HCT116 (cell line): Measurements from ENCODE around the gene KRTAP11-1. TPM values are rescaled to one million over a fixed set of nuclear protein-coding genes. Genes with fewer than 3 reads are reported as not detected.

ENCODE experiments used
- ATAC-seq: fragments of 200-7000 bp; cut with Tn5 transposase; 2 replicates; pipeline ENCODE4 v1.9.1; 2020; ENCODE audit warnings: mild to moderate bottlenecking, moderate library complexity
- Bru-seq: library from RNA; stranded (reverse); fragments of 400-500 nt; gene quantifications from one replicate; lab custom pipeline; 2021; lab: Mats Ljungman, UMichigan
- BruChase-seq, 2 experiments: library from RNA; stranded (reverse); fragments of 400-500 nt; gene quantifications; one replicate each; lab custom pipeline; 2021; lab: Mats Ljungman, UMichigan
- BruUV-seq: library from RNA; stranded (reverse); fragments of 400-500 nt; replicated peaks from 2 replicates; lab custom pipeline; 2021; lab: Mats Ljungman, UMichigan
- CTCF ChIA-PET: fragments of 300-600 bp; sonication (Branson Sonifier 250); formaldehyde crosslinking; loops from one replicate; lab custom pipeline; 2021; ENCODE audit warnings: antibody characterized with exemption; lab: Charles Lee
- POLR2A ChIA-PET: fragments of 300-600, 350-600 bp; sonication (Branson Sonifier 250); formaldehyde crosslinking; loops from one replicate; lab custom pipeline; 2021; ENCODE audit warnings: antibody characterized with exemption; lab: Charles Lee
- RAD21 ChIA-PET, 2 experiments: fragments of 300-600 bp; sonication (Branson Sonifier 250); formaldehyde crosslinking; loops; one replicate each; lab custom pipeline; 2023; ENCODE audit warnings: low total read pairs in 2 of 2; ENCODE audit not compliant: uncharacterized antibody in 2 of 2, unreplicated experiment in 2 of 2, low non-redundant PET in 1 of 2; lab: Charles Lee
- DNase-seq: peaks from one replicate; pipeline ENCODE4 v3.0.0-alpha.2; 2010; ENCODE audit warnings: low read depth, low spot score
- H2AFZ ChIP-seq: fragments of 200-600 bp; shearing (Covaris generic), sonication (generic); 2 replicates; pipeline ENCODE4 v1.6.1; 2017; ENCODE audit warnings: low read depth, mixed run types, mixed read lengths, antibody characterized with exemption, low read length; ENCODE audit not compliant: poor library complexity, severe bottlenecking
- H3K27ac ChIP-seq: 2 replicates; pipeline ENCODE4 v1.5.1; 2012; ENCODE audit warnings: low read depth, low read length
- H3K27me3 ChIP-seq: fragments of 200-600 bp; sonication (generic); 2 replicates; pipeline ENCODE4 v1.6.1; 2016; ENCODE audit warnings: mixed run types, low read length, mixed read lengths; ENCODE audit not compliant: insufficient read depth
- H3K36me3 ChIP-seq, 2 experiments: fragments of 200-500 bp in 1 of 2; fragments of 200-600 bp in 1 of 2; sonication (Bioruptor generic) in 1 of 2; sonication (generic) in 1 of 2; 2 replicates each; pipeline versions ENCODE4 v1.5.1 to v1.6.1; 2014 to 2016; ENCODE audit warnings: low read length in 2 of 2, inconsistent platforms in 1 of 2, mixed read lengths in 1 of 2, mixed run types in 1 of 2; ENCODE audit not compliant: insufficient read depth in 2 of 2, control insufficient read depth in 1 of 2
- H3K4me1 ChIP-seq, 2 experiments: fragments of 200-600 bp in 1 of 2; sonication (generic) in 1 of 2; 2 replicates each; pipeline versions ENCODE4 v1.5.1 to v1.6.1; 2012 to 2017; ENCODE audit warnings: low read length in 2 of 2, inconsistent platforms in 1 of 2, mild to moderate bottlenecking in 1 of 2, mixed read lengths in 1 of 2, mixed run types in 1 of 2, moderate library complexity in 1 of 2; ENCODE audit not compliant: insufficient read depth in 2 of 2, control insufficient read depth in 1 of 2
- H3K4me2 ChIP-seq: fragments of 200-600 bp; sonication (generic); 2 replicates; pipeline ENCODE4 v1.6.1; 2017; ENCODE audit warnings: mixed run types, low read length, mixed read lengths
- H3K4me3 ChIP-seq, 2 experiments: fragments of 200-600 bp in 1 of 2; sonication (generic) in 1 of 2; replicated peaks in 1 of 2; 2 replicates each; pipeline ENCODE4 v1.5.1; 2011 to 2016; ENCODE audit warnings: low read length in 2 of 2, control low read depth in 1 of 2, low read depth in 1 of 2, mild to moderate bottlenecking in 1 of 2, mixed read lengths in 1 of 2, mixed run types in 1 of 2
- H3K79me2 ChIP-seq: fragments of 200-600 bp; sonication (generic); 2 replicates; pipeline ENCODE4 v1.6.1; 2017; ENCODE audit warnings: mild to moderate bottlenecking, mixed run types, low read length, moderate library complexity, mixed read lengths; ENCODE audit not compliant: insufficient read depth
- H3K9ac ChIP-seq: fragments of 200-600 bp; sonication (generic); 2 replicates; pipeline ENCODE4 v1.6.1; 2016; ENCODE audit warnings: low read length, mixed read lengths
- H3K9me2 ChIP-seq: fragments of 200-600 bp; sonication (generic), shearing (Covaris generic); 2 replicates; pipeline ENCODE4 v1.6.1; 2017; ENCODE audit warnings: mixed run types, mild to moderate bottlenecking, moderate library complexity; ENCODE audit not compliant: insufficient read depth
- H3K9me3 ChIP-seq, 2 experiments: fragments of 200-500 bp in 1 of 2; fragments of 200-600 bp in 1 of 2; sonication (Bioruptor generic) in 1 of 2; sonication (generic) in 1 of 2; 2 replicates each; pipeline ENCODE4 v1.6.1; 2014 to 2017; ENCODE audit warnings: low read length in 2 of 2, mixed read lengths in 2 of 2, inconsistent platforms in 1 of 2, low read depth in 1 of 2, mild to moderate bottlenecking in 1 of 2, mixed run types in 1 of 2, moderate library complexity in 1 of 2; ENCODE audit not compliant: control insufficient read depth in 1 of 2, insufficient read depth in 1 of 2
- H4K20me1 ChIP-seq: fragments of 200-600 bp; sonication (generic), shearing (Covaris generic); 2 replicates; pipeline ENCODE4 v1.6.1; 2017; ENCODE audit warnings: mixed run types, mild to moderate bottlenecking, moderate library complexity; ENCODE audit not compliant: insufficient read depth
- CBX3 ChIP-seq: IDR thresholded peaks from 2 replicates; pipeline ENCODE4 v1.6.1; 2012; ENCODE audit warnings: low read depth
- CEBPB ChIP-seq: IDR thresholded peaks from 2 replicates; pipeline ENCODE4 v1.6.1; 2012; ENCODE audit warnings: low read depth
- FOSL1 ChIP-seq: IDR thresholded peaks from 2 replicates; pipeline ENCODE4 v1.6.1; 2012; ENCODE audit warnings: low read depth
- MAX ChIP-seq: IDR thresholded peaks from 2 replicates; pipeline ENCODE4 v1.6.1; 2012
- POLR2A ChIP-seq: IDR thresholded peaks from 2 replicates; pipeline ENCODE4 v1.7.0; 2011; ENCODE audit warnings: borderline replicate concordance; ENCODE audit not compliant: insufficient read depth, insufficient read length; ENCODE audit errors: extremely low read depth
- POLR2AphosphoS5 ChIP-seq: IDR thresholded peaks from 2 replicates; pipeline ENCODE4 v1.6.1; 2011; ENCODE audit warnings: mild to moderate bottlenecking, low read depth, low read length, moderate library complexity
- SIN3A ChIP-seq: IDR thresholded peaks from 2 replicates; pipeline ENCODE4 v1.6.1; 2012; ENCODE audit warnings: low read depth
- TCF7L2 ChIP-seq: IDR thresholded peaks from 2 replicates; pipeline ENCODE4 v1.7.0; 2011; ENCODE audit warnings: borderline replicate concordance, inconsistent platforms; ENCODE audit not compliant: insufficient read depth, insufficient read length; ENCODE audit errors: extremely low read depth
- YY1 ChIP-seq: IDR thresholded peaks from 2 replicates; pipeline ENCODE4 v1.6.1; 2011; ENCODE audit warnings: low read length, low read depth, moderate library complexity, mild to moderate bottlenecking; ENCODE audit not compliant: insufficient replicate concordance; ENCODE audit errors: extremely low read depth
- intact Hi-C: fragments of 100-400 bp; cut with micrococcal nuclease; formaldehyde crosslinking; loops from 2 replicates; pipeline ENCODE4 v1.10.0; 2022
- long read RNA-seq: library from polyadenylated mRNA; unstranded; transcript quantifications from one replicate; pipeline ENCODE4 v2.0.0, GENCODE V29; 2021; ENCODE audit not compliant: unreplicated experiment
- polyA plus RNA-seq: library from polyadenylated mRNA; unstranded; fragments of >200 nt; gene quantifications from 2 replicates; pipeline ENCODE4 v1.2.1, GENCODE V29; 2012; ENCODE audit warnings: missing spikeins
- total RNA-seq: library from RNA; stranded (reverse); gene quantifications from one replicate; pipeline ENCODE4 v1.2.1, GENCODE V29; 2021; ENCODE audit not compliant: unreplicated experiment
- TF ChIP-seq, protein P1 (sequence below), 3 experiments: fragments of 200-600 bp in 1 of 3; sonication (generic) in 1 of 3; IDR thresholded peaks in 2 of 3; conservative IDR thresholded peaks in 1 of 3; 2 replicates each; pipeline ENCODE4 v1.5.1; 2012 to 2017; ENCODE audit warnings: low read depth in 2 of 3, low read length in 2 of 3, antibody characterized with exemption in 1 of 3, borderline replicate concordance in 1 of 3, control low read depth in 1 of 3, mild to moderate bottlenecking in 1 of 3, mixed read lengths in 1 of 3, mixed run types in 1 of 3, moderate library complexity in 1 of 3; ENCODE audit not compliant: insufficient read depth in 1 of 3

The KRTAP11-1 gene, protein sequence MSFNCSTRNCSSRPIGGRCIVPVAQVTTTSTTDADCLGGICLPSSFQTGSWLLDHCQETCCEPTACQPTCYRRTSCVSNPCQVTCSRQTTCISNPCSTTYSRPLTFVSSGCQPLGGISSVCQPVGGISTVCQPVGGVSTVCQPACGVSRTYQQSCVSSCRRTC
- total RNA-seq (not detected), Bru-seq, nascent RNA (not detected), BruChase-seq, experiment 1, labeled RNA remaining after a 6-hour chase (not detected), BruChase-seq, experiment 2, labeled RNA remaining after a 2-hour chase (not detected)
- polyA plus RNA-seq = not detected in 2 replicates
- long read RNA-seq = 0 reads

DNA sequence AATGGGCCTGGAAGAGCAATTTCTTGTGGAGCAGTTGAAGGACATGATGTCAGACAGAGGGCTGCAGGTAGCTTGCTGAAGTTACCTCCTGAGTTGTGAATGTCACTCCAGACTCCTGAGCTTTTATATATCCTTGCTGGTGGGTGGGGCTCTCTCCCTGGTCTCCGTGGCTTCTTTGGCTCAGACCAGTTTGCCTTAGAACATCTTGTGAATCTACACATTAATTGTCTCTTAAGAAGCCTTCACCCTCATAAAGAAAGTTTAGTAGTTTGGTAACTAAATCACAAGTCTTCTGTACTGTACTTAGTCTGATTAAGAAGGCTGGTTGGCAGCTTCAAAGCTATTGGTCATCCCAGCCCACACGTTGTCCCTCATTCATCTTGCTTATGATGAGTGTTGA lies at the start of gene KRTAP11-1:
TSS of gene KRTAP11-1 (minus strand) at position 101 of the 400 bp plus-strand sequence. CDS start at position 45, 56 bp downstream.
- no peaks in the 10 kb centered on the region for H3K9me2 ChIP-seq
- no peaks in the 10 kb centered on the region for H3K4me1 ChIP-seq
- TF ChIP-seq CBX3 (no peak), MAX (no peak), SIN3A (no peak), FOSL1 (no peak), TCF7L2 (no peak), YY1 (no peak), CEBPB (no peak), POLR2AphosphoS5 (no peak), POLR2A (no peak)
- TF ChIP-seq, protein P1, sequence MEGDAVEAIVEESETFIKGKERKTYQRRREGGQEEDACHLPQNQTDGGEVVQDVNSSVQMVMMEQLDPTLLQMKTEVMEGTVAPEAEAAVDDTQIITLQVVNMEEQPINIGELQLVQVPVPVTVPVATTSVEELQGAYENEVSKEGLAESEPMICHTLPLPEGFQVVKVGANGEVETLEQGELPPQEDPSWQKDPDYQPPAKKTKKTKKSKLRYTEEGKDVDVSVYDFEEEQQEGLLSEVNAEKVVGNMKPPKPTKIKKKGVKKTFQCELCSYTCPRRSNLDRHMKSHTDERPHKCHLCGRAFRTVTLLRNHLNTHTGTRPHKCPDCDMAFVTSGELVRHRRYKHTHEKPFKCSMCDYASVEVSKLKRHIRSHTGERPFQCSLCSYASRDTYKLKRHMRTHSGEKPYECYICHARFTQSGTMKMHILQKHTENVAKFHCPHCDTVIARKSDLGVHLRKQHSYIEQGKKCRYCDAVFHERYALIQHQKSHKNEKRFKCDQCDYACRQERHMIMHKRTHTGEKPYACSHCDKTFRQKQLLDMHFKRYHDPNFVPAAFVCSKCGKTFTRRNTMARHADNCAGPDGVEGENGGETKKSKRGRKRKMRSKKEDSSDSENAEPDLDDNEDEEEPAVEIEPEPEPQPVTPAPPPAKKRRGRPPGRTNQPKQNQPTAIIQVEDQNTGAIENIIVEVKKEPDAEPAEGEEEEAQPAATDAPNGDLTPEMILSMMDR (IDR thresholded peaks at IDR 0.05 in 2 of 3, conservative IDR thresholded peaks at IDR 0.05 in 1 of 3; ENCODE audit: borderline replicate concordance in 1 of 3, insufficient read depth in 1 of 3, low read depth in 2 of 3, low read length in 2 of 3) = no peak
- RAD21 ChIA-PET = no interaction called here
- no peaks in the 10 kb centered on the region for H3K36me3 ChIP-seq
- no peak within 1 kb of the TSS for H3K4me2 ChIP-seq
- ATAC-seq (no peak), DNase-seq (no peak)
- no peaks in the 10 kb centered on the region for H3K27me3 ChIP-seq
- BruUV-seq = no TSS peak
- H3K9ac ChIP-seq = no peak within 1 kb of the TSS
- CTCF ChIA-PET = no interaction called here
- no peaks in the 10 kb centered on the region for H4K20me1 ChIP-seq
- no peak within 1 kb of the TSS for H2AFZ ChIP-seq
- intact Hi-C loops = no loop called here
- no peak within 1 kb of the TSS for H3K4me3 ChIP-seq
- H3K9me3 ChIP-seq = no peaks in the 10 kb centered on the region; a peak in 3 of 4 replicates
- H3K79me2 ChIP-seq = no peaks in the 10 kb centered on the region
- H3K27ac ChIP-seq = no peak within 1 kb of the TSS
- POLR2A ChIA-PET = no interaction called here
